Spleen (tissue), 7 donors: Measurements from ENCODE around the gene RBM8A.

Experiments
- CTCF ChIP-seq, 11 experiments: fragments of 200-600 bp in 7 of 11; fragments of 450-650 bp in 4 of 11; sonication (generic) in 4 of 11; IDR thresholded peaks in 8 of 11; conservative IDR thresholded peaks in 3 of 11; 1 replicate in 7 of 11; 2 replicates in 4 of 11; pipeline versions ENCODE4 v1.4.0 to v1.8.0; 2016 to 2021; ENCODE audit warnings: antibody characterized with exemption in 11 of 11, inconsistent platforms in 4 of 11, mild to moderate bottlenecking in 1 of 11
- POLR2A ChIP-seq, 3 donors: fragments of 450-650 bp; IDR thresholded peaks; one replicate each; pipeline ENCODE4 v1.5.1; 2017; ENCODE audit warnings: antibody characterized with exemption in 3 of 3, mild to moderate bottlenecking in 1 of 3
- POLR2AphosphoS5 ChIP-seq, 3 donors: sonication (generic); formaldehyde crosslinking; IDR thresholded peaks; one replicate each; pipeline ENCODE4 v1.5.1; 2017; ENCODE audit warnings: antibody characterized with exemption in 3 of 3
- donor health status: DM: no; HTN: no; CAD: no; lungs with moderate emphysema.
- donor health status: DM: no; HTN: no; CAD: no.
- donor health status: DM: no; HTN: no; CAD: no.

GRCh38 chr1:145964328-145965118 is 37.2 kb upstream of the RBM8A start, which contains the start of the genes ANKRD34A and POLR3GL:
- TF ChIP-seq CTCF (IDR thresholded peaks at IDR 0.05 in 8 of 11, conservative IDR thresholded peaks at IDR 0.05 in 3 of 11) (peak in 1 of 11 experiments; percentile 29), POLR2A (IDR thresholded peaks at IDR 0.05) (peak; percentile 16 to 96 (median 53)), POLR2AphosphoS5 (IDR thresholded peaks at IDR 0.05) (peak; percentile 91 to 99 (median 98))
